ENCODE measurements around the gene CHD1. TPM values are rescaled to one million over a fixed set of nuclear protein-coding genes. Genes with fewer than 3 reads are reported as not detected.

CHD1 gene
- total and polyA plus RNA-seq, 9 of the 15 experiments (the other 6 are each of a cell fraction or from before 2014, with no cell fraction given): 27.3 to 133 (median 58.7) TPM

DNA sequence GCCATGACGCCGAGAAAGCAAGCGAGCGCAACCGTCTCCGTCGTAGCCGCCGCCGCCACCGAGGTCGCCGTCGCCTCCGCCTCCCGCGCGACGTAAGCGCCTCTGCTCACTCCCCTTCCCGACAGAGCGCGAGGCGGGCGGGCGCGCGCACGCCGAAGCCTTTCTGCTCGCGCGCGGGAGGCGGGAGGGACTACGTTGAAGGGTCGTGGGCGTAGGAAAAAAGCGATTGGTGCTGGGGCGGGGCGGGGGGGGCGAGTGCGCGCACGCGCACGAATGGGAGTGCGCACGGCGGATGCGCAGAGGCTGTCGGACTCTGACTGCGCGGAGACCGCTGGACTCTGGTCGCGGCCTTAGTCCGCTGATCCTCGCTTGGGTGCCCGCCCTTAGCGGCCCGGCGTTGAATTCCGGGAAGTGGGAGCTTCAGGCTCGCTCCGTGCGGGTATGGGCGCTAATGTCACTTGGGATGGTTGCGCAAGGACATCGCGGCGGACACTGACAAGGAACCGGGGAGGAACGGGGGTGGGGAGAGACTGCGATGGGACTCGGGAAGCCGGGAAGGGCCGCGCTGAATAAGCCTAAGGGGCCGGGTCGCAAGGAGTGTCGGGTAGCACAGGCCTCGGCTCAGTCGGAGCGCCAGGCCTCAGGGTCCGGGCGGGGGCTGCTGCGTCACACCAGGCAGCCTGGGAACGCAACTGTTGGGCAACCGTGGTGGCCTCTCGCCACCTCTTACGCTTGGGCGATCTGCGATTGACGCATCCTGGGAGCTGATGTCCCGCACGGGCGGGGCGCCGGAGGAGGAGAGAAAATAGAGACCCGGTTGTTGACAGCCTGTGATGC, at the start of gene CHD1 (continued):
- TF ChIP-seq SREBF1 (IDR thresholded peaks at IDR 0.05; ENCODE audit: borderline replicate concordance, low read depth, low read length): no peak
- no peak for TF ChIP-seq CHD2 (IDR thresholded peaks at IDR 0.05; ENCODE audit: low read depth, low read length)
- no peak for TF ChIP-seq EZH2 (IDR thresholded peaks at IDR 0.05; ENCODE audit: borderline replicate concordance, low read depth, low read length)
- peak; percentile 50; the same call in 1 of the 2 replicates for TF ChIP-seq ZBTB7A (IDR thresholded peaks at IDR 0.05; ENCODE audit: borderline replicate concordance, control insufficient read depth, low read depth, low read length)
- no peak; the same call in 1 of the 2 replicates for TF ChIP-seq ZNF12 (CRISPR knock-in tag; IDR thresholded peaks at IDR 0.05)
- TF ChIP-seq, protein P1, sequence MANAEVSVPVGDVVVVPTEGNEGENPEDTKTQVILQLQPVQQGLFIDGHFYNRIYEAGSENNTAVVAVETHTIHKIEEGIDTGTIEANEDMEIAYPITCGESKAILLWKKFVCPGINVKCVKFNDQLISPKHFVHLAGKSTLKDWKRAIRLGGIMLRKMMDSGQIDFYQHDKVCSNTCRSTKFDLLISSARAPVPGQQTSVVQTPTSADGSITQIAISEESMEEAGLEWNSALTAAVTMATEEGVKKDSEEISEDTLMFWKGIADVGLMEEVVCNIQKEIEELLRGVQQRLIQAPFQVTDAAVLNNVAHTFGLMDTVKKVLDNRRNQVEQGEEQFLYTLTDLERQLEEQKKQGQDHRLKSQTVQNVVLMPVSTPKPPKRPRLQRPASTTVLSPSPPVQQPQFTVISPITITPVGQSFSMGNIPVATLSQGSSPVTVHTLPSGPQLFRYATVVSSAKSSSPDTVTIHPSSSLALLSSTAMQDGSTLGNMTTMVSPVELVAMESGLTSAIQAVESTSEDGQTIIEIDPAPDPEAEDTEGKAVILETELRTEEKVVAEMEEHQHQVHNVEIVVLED (CRISPR knock-in tag; IDR thresholded peaks at IDR 0.05): peak; percentile 95
- no peak for TF ChIP-seq U2AF2 (optimal IDR thresholded peaks at IDR 0.05; ENCODE audit: low read depth, low read length)
- TF ChIP-seq SIRT6 (IDR thresholded peaks at IDR 0.05; ENCODE audit: low read depth, low read length): no peak
- TF ChIP-seq ZNF3 (CRISPR knock-in tag; IDR thresholded peaks at IDR 0.05): no peak
- TF ChIP-seq HDAC6 (IDR thresholded peaks at IDR 0.05; ENCODE audit: low read depth, low read length): no peak
- TF ChIP-seq, protein P2, sequence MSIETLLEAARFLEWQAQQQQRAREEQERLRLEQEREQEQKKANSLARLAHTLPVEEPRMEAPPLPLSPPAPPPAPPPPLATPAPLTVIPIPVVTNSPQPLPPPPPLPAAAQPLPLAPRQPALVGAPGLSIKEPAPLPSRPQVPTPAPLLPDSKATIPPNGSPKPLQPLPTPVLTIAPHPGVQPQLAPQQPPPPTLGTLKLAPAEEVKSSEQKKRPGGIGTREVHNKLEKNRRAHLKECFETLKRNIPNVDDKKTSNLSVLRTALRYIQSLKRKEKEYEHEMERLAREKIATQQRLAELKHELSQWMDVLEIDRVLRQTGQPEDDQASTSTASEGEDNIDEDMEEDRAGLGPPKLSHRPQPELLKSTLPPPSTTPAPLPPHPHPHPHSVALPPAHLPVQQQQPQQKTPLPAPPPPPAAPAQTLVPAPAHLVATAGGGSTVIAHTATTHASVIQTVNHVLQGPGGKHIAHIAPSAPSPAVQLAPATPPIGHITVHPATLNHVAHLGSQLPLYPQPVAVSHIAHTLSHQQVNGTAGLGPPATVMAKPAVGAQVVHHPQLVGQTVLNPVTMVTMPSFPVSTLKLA (conservative IDR thresholded peaks at IDR 0.05): peak; percentile 39 to 75
- peak; percentile 89 for TF ChIP-seq HNRNPLL (IDR thresholded peaks at IDR 0.05; ENCODE audit: low read depth, low read length, poor library complexity, severe bottlenecking)
- TF ChIP-seq HNRNPH1 (optimal IDR thresholded peaks at IDR 0.05; ENCODE audit: low read depth, low read length): no peak
- peak; percentile 45; the same call in 1 of the 2 replicates for TF ChIP-seq MYNN (IDR thresholded peaks at IDR 0.05)
- TF ChIP-seq MYNN (CRISPR knock-in tag; IDR thresholded peaks at IDR 0.05): no peak
- no peak for TF ChIP-seq ZNF197 (CRISPR knock-in tag; IDR thresholded peaks at IDR 0.05; ENCODE audit: low read depth)
- no peak for TF ChIP-seq ZNF133 (CRISPR knock-in tag; IDR thresholded peaks at IDR 0.05)
- TF ChIP-seq RBM25 (IDR thresholded peaks at IDR 0.05; ENCODE audit: low read depth, low read length, severe bottlenecking): no peak
- TF ChIP-seq, protein P3, sequence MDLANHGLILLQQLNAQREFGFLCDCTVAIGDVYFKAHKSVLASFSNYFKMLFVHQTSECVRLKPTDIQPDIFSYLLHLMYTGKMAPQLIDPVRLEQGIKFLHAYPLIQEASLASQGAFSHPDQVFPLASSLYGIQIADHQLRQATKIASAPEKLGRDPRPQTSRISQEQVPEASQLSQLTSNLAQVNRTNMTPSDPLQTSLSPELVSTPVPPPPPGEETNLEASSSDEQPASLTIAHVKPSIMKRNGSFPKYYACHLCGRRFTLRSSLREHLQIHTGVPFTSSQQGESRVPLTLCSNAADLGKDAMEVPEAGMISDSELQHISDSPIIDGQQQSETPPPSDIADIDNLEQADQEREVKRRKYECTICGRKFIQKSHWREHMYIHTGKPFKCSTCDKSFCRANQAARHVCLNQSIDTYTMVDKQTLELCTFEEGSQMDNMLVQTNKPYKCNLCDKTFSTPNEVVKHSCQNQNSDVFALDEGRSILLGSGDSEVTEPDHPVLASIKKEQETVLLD (IDR thresholded peaks at IDR 0.05): peak; percentile 95
- TF ChIP-seq, protein P4, sequence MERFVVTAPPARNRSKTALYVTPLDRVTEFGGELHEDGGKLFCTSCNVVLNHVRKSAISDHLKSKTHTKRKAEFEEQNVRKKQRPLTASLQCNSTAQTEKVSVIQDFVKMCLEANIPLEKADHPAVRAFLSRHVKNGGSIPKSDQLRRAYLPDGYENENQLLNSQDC (CRISPR knock-in tag; IDR thresholded peaks at IDR 0.05): 0 out of 2 replicates have a peak, but pooled peaks have one; percentile 81
- no peak for TF ChIP-seq ZBTB8A (IDR thresholded peaks at IDR 0.05; ENCODE audit: partially characterized antibody)
- TF ChIP-seq ATF1 (CRISPR knock-in tag; IDR thresholded peaks at IDR 0.05): peak; percentile 44; the same call in 1 of the 2 replicates
- TF ChIP-seq ATF1 (tag; IDR thresholded peaks at IDR 0.05): peak; percentile 94
- TF ChIP-seq POLR2B (IDR thresholded peaks at IDR 0.05; ENCODE audit: low read depth, partially characterized antibody): peak; percentile 98
